Epithelial cell of esophagus (primary cell): ENCODE measurements around the gene LDLRAD2.

Experiments
- DNase-seq: peaks from one replicate; pipeline ENCODE4 v3.0.0; 2010; ENCODE audit warnings: low read depth
- H3K4me3 ChIP-seq: 2 replicates; pipeline ENCODE4 v1.5.1; 2011; ENCODE audit warnings: mild to moderate bottlenecking, low read length, control low read depth
- CTCF ChIP-seq: IDR thresholded peaks from 2 replicates; pipeline ENCODE4 v1.5.1; 2011; ENCODE audit warnings: low read depth, mild to moderate bottlenecking, low read length, control low read depth, inconsistent platforms; ENCODE audit not compliant: insufficient read depth; ENCODE audit errors: missing control alignments

LDLRAD2 gene

GRCh38 chr1:21839337-21840037 is 27.4 kb downstream of the LDLRAD2 start:
- TF ChIP-seq CTCF, result no peak
- no peak for DNase-seq
- no peak overlapping the region for H3K4me3 ChIP-seq

- TF ChIP-seq CTCF, result no peak
- DNase-seq, result no peak
- H3K4me3 ChIP-seq, result no peak overlapping the region
Measured at GRCh38 chr1:21840981-21841380, 28.9 kb downstream of the LDLRAD2 start.

- TF ChIP-seq CTCF, result no peak
- DNase-seq, result no peak
- H3K4me3 ChIP-seq, result no peak overlapping the region
Measured at GRCh38 chr1:21841852-21842466, 29.9 kb downstream of the LDLRAD2 start.

GRCh38 chr1:21842606-21843162 is 30.6 kb downstream of the LDLRAD2 start:
- H3K4me3 ChIP-seq, result no peak overlapping the region
- DNase-seq, result no peak
- no peak for TF ChIP-seq CTCF

GRCh38 chr1:21843208-21843607 is 31.1 kb downstream of the LDLRAD2 start:
- H3K4me3 ChIP-seq, result no peak overlapping the region
- DNase-seq, result no peak
- no peak for TF ChIP-seq CTCF

GRCh38 chr1:21843996-21844395 is 31.9 kb downstream of the LDLRAD2 start:
- H3K4me3 ChIP-seq, result no peak overlapping the region
- no peak for TF ChIP-seq CTCF
- no peak for DNase-seq
